Peyer's patch (tissue), 4 donors: ENCODE measurements around the gene TRIM8. TPM values are rescaled to one million over a fixed set of nuclear protein-coding genes. Genes with fewer than 3 reads are reported as not detected.

ENCODE experiments used
- DNase-seq, 3 donors: peaks; one replicate each; pipeline ENCODE4 v3.0.0-alpha.2; 2017 to 2019
- H3K27ac ChIP-seq, 4 donors: fragments of 200-600 bp; sonication (generic); one replicate each; pipeline ENCODE4 v1.5.1; 2016 to 2019
- H3K27me3 ChIP-seq, 2 donors: fragments of 200-600 bp; sonication (generic); one replicate each; pipeline ENCODE4 v1.5.1; 2019
- H3K36me3 ChIP-seq, 3 donors: fragments of 200-600 bp; sonication (generic); one replicate each; pipeline ENCODE4 v1.5.1; 2016 to 2019
- H3K4me1 ChIP-seq, 4 donors: fragments of 200-600 bp; sonication (generic); one replicate each; pipeline ENCODE4 v1.5.1; 2016 to 2019
- H3K4me3 ChIP-seq, 4 donors: fragments of 200-600 bp; sonication (generic); 1 replicate in 3 of 4; 2 replicates in 1 of 4; pipeline ENCODE4 v1.5.1; 2016 to 2019; ENCODE audit warnings: mild to moderate bottlenecking in 1 of 4
- H3K9me3 ChIP-seq, 4 donors: fragments of 200-600 bp; sonication (generic); one replicate each; pipeline ENCODE4 v1.5.1; 2016 to 2019; ENCODE audit warnings: mild to moderate bottlenecking in 1 of 4
- CTCF ChIP-seq, 6 experiments: fragments of 450-650 bp in 4 of 6; fragments of 200-600 bp in 2 of 6; sonication (generic) in 1 of 6; IDR thresholded peaks; one replicate each; pipeline ENCODE4 v1.5.1; 2017 to 2019; ENCODE audit warnings: antibody characterized with exemption in 6 of 6, mild to moderate bottlenecking in 3 of 6, moderate library complexity in 1 of 6
- POLR2A ChIP-seq, 2 donors: fragments of 450-650 bp; IDR thresholded peaks; one replicate each; pipeline ENCODE4 v1.5.1; 2017; ENCODE audit warnings: antibody characterized with exemption in 2 of 2, mild to moderate bottlenecking in 2 of 2, moderate library complexity in 2 of 2
- total RNA-seq, 4 donors: library from RNA; depleted of rRNA; stranded (reverse); fragments of >200 nt; gene quantifications; one replicate each; pipeline ENCODE4 v1.1.0, GENCODE V29; 2016

Gene TRIM8
- total RNA-seq, 4 donors from 2014 or later = 88.3 to 154 (median 119) TPM

GRCh38 chr10:102677331-102678067 is 33.2 kb downstream of the TRIM8 start:
- Histone ChIP-seq H3K27ac (peak overlapping the region in 3 of 4 donors; percentile 22 to 61 (median 59)), H3K36me3 (no peaks in the 10 kb centered on the region), H3K9me3 (no peaks in the 10 kb centered on the region), H3K4me3 (no peak overlapping the region), H3K27me3 (no peaks in the 10 kb centered on the region), H3K4me1 (peaks cover 0 to 46% (median 17%) of the 10 kb centered on the region in 4 donors)
- peak in 2 of 3 donors; percentile 7 to 38 for DNase-seq
- TF ChIP-seq POLR2A (IDR thresholded peaks at IDR 0.05) (no peak), CTCF (IDR thresholded peaks at IDR 0.05) (no peak)

- TF ChIP-seq CTCF (IDR thresholded peaks at IDR 0.05) (no peak), POLR2A (IDR thresholded peaks at IDR 0.05) (no peak)
- Histone ChIP-seq H3K4me3 (no peak overlapping the region), H3K27ac (no peak overlapping the region), H3K27me3 (no peaks in the 10 kb centered on the region), H3K9me3 (no peaks in the 10 kb centered on the region), H3K36me3 (no peaks in the 10 kb centered on the region), H3K4me1 (peaks cover 0 to 46% (median 17%) of the 10 kb centered on the region in 4 donors)
- DNase-seq = peak in 2 of 3 donors; percentile 8 to 28
These were observed 33.8 kb downstream of the TRIM8 start for GRCh38 chr10:102678068-102678400.

GRCh38 chr10:102678842-102679289 is 34.6 kb downstream of the TRIM8 start:
- no peak overlapping the region for H3K4me3 ChIP-seq
- H3K27me3 ChIP-seq = no peaks in the 10 kb centered on the region
- TF ChIP-seq CTCF (IDR thresholded peaks at IDR 0.05) (peak; percentile 21 to 70 (median 58)), POLR2A (IDR thresholded peaks at IDR 0.05) (no peak)
- peaks cover 0 to 38% (median 17%) of the 10 kb centered on the region in 4 donors for H3K4me1 ChIP-seq
- peak overlapping the region in 1 of 4 donors; percentile 29 for H3K27ac ChIP-seq
- DNase-seq = peak; percentile 60 to 85 (median 81)
- no peaks in the 10 kb centered on the region for H3K9me3 ChIP-seq
- H3K36me3 ChIP-seq = peaks cover 0 to under 1% (median 0%) of the 10 kb centered on the region in 3 donors

- Histone ChIP-seq H3K36me3 (peaks cover 0 to 5% (median 0%) of the 10 kb centered on the region in 3 donors), H3K4me3 (no peak overlapping the region), H3K4me1 (peaks cover 0 to 31% (median 16%) of the 10 kb centered on the region in 4 donors), H3K9me3 (no peaks in the 10 kb centered on the region), H3K27ac (no peak overlapping the region), H3K27me3 (no peaks in the 10 kb centered on the region)
- TF ChIP-seq CTCF (IDR thresholded peaks at IDR 0.05) = no peak
- no peak for TF ChIP-seq POLR2A (IDR thresholded peaks at IDR 0.05)
- DNase-seq = no peak
These were observed 35.3 kb downstream of the TRIM8 start for GRCh38 chr10:102679596-102679995.

GRCh38 chr10:102681696-102682095 is 37.4 kb downstream of the TRIM8 start:
- DNase-seq = no peak
- TF ChIP-seq POLR2A (IDR thresholded peaks at IDR 0.05) = no peak
- no peak for TF ChIP-seq CTCF (IDR thresholded peaks at IDR 0.05)
- H3K4me3 ChIP-seq = no peak overlapping the region
- H3K27ac ChIP-seq = no peak overlapping the region
- no peaks in the 10 kb centered on the region for H3K27me3 ChIP-seq
- H3K4me1 ChIP-seq = peaks cover 0 to 20% (median 3%) of the 10 kb centered on the region in 4 donors
- H3K9me3 ChIP-seq = no peaks in the 10 kb centered on the region
- H3K36me3 ChIP-seq = peaks cover 0 to 13% (median 0%) of the 10 kb centered on the region in 3 donors
